Neural cell (in vitro differentiated cells): Measurements from ENCODE around the gene ANKRD42. TPM values are rescaled to one million over a fixed set of nuclear protein-coding genes. Genes with fewer than 3 reads are reported as not detected.

ENCODE experiments used
- H2AFZ ChIP-seq: fragments of 200-600, 300-800 bp; sonication (generic), shearing (Covaris generic); 2 replicates; pipeline ENCODE4 v1.6.0; 2014; ENCODE audit warnings: low read depth, mild to moderate bottlenecking, antibody characterized with exemption, low read length, moderate library complexity
- H3F3A ChIP-seq: fragments of 200-600 bp; shearing (Covaris generic); 2 replicates; pipeline ENCODE4 v1.6.1; 2016; ENCODE audit warnings: mild to moderate bottlenecking, moderate library complexity, mixed read lengths, antibody characterized with exemption, low read length; ENCODE audit not compliant: insufficient read depth, poor library complexity, severe bottlenecking
- H3K27ac ChIP-seq: fragments of 200-600, 300-800 bp; sonication (generic), shearing (Covaris generic); 2 replicates; pipeline ENCODE4 v1.5.1; 2014; ENCODE audit warnings: mild to moderate bottlenecking, low read length, moderate library complexity
- H3K27me3 ChIP-seq: fragments of 300-800, 200-600 bp; sonication (generic), shearing (Covaris generic); 2 replicates; pipeline ENCODE4 v1.6.0; 2014; ENCODE audit warnings: mild to moderate bottlenecking, low read depth, low read length, moderate library complexity; ENCODE audit not compliant: insufficient read depth
- H3K36me3 ChIP-seq: fragments of 300-800, 200-600 bp; sonication (generic), shearing (Covaris generic); 2 replicates; pipeline ENCODE4 v1.5.1; 2014; ENCODE audit warnings: mild to moderate bottlenecking, antibody characterized with exemption, low read length, moderate library complexity; ENCODE audit not compliant: insufficient read depth
- H3K4me2 ChIP-seq: fragments of 300-800, 200-600 bp; sonication (generic), shearing (Covaris generic); 2 replicates; pipeline ENCODE4 v1.6.0; 2014; ENCODE audit warnings: mild to moderate bottlenecking, low read length
- H3K4me3 ChIP-seq: fragments of 300-800, 200-600 bp; sonication (generic), shearing (Covaris generic); 2 replicates; pipeline ENCODE4 v1.5.1; 2014; ENCODE audit warnings: mild to moderate bottlenecking, low read length, moderate library complexity
- H3K79me2 ChIP-seq: fragments of 200-600 bp; shearing (Covaris generic); replicated peaks from 2 replicates; pipeline ENCODE4 v1.6.0; 2014; ENCODE audit warnings: mild to moderate bottlenecking, low read length, moderate library complexity; ENCODE audit not compliant: insufficient read depth
- H3K9ac ChIP-seq: fragments of 300-800, 200-600 bp; sonication (generic), shearing (Covaris generic); 2 replicates; pipeline ENCODE4 v1.6.1; 2016; ENCODE audit warnings: mild to moderate bottlenecking, low read length, mixed read lengths
- H3K9me2 ChIP-seq: fragments of 200-600 bp; shearing (Covaris generic); 2 replicates; pipeline ENCODE4 v1.6.1; 2016; ENCODE audit warnings: mild to moderate bottlenecking, low read length, mixed read lengths; ENCODE audit not compliant: insufficient read depth
- H3K9me3 ChIP-seq: fragments of 200-600, 300-800 bp; sonication (generic), shearing (Covaris generic); 2 replicates; pipeline ENCODE4 v1.6.1; 2016; ENCODE audit warnings: mild to moderate bottlenecking, mixed run types, low read length, moderate library complexity, mixed read lengths
- H4K20me1 ChIP-seq: fragments of 200-600 bp; shearing (Covaris generic); 2 replicates; pipeline ENCODE4 v1.6.1; 2016; ENCODE audit warnings: mild to moderate bottlenecking, mixed run types; ENCODE audit not compliant: insufficient read depth
- CTCF ChIP-seq: fragments of 450-650 bp; IDR thresholded peaks from 2 replicates; pipeline ENCODE4 v1.5.1; 2014; ENCODE audit warnings: antibody characterized with exemption, mild to moderate bottlenecking, moderate library complexity; ENCODE audit not compliant: poor library complexity, severe bottlenecking
- EP300 ChIP-seq: fragments of 450-650 bp; conservative IDR thresholded peaks from 2 replicates; pipeline ENCODE4 v1.6.1; 2014; ENCODE audit warnings: antibody characterized with exemption, mild to moderate bottlenecking, moderate library complexity; ENCODE audit not compliant: poor library complexity, severe bottlenecking
- EZH2 ChIP-seq: fragments of 200-600, 300-800 bp; shearing (Covaris generic), sonication (generic); IDR thresholded peaks from 2 replicates; pipeline ENCODE4 v1.6.1; 2014; ENCODE audit warnings: antibody characterized with exemption, low read length, borderline replicate concordance, mild to moderate bottlenecking; ENCODE audit not compliant: insufficient read depth, poor library complexity, severe bottlenecking
- MXI1 ChIP-seq: fragments of 450-650 bp; conservative IDR thresholded peaks from 2 replicates; pipeline ENCODE4 v1.6.1; 2014; ENCODE audit warnings: antibody characterized with exemption, mild to moderate bottlenecking; ENCODE audit not compliant: poor library complexity, severe bottlenecking
- POLR2AphosphoS5 ChIP-seq: IDR thresholded peaks from 2 replicates; pipeline ENCODE4 v1.6.1; 2012
- RAD21 ChIP-seq: fragments of 450-650 bp; conservative IDR thresholded peaks from 2 replicates; pipeline ENCODE4 v1.6.1; 2014; ENCODE audit warnings: antibody characterized with exemption, mild to moderate bottlenecking, moderate library complexity
- REST ChIP-seq: IDR thresholded peaks from 2 replicates; pipeline ENCODE4 v1.6.1; 2012; ENCODE audit warnings: borderline replicate concordance
- SMC3 ChIP-seq: fragments of 450-650 bp; conservative IDR thresholded peaks from 2 replicates; pipeline ENCODE4 v1.6.1; 2014; ENCODE audit warnings: antibody characterized with exemption, mild to moderate bottlenecking, moderate library complexity; ENCODE audit not compliant: poor library complexity
- TAF1 ChIP-seq: IDR thresholded peaks from 2 replicates; pipeline ENCODE4 v1.6.1; 2012; ENCODE audit warnings: low read depth
- polyA plus RNA-seq: library from polyadenylated mRNA; depleted of rRNA; stranded (reverse); fragments of >200 nt; gene quantifications from 2 replicates; pipeline ENCODE4 v1.2.3, GENCODE V29; 2014

Gene ANKRD42
- polyA plus RNA-seq, 1 donor from 2014 or later, result 16.1 TPM

GRCh38 chr11:83282084-83282716, 88.7 kb downstream of the ANKRD42 start:
- H3K36me3 ChIP-seq, result peaks cover 5% of the 10 kb centered on the region
- peak overlapping the region; percentile 61 for H3K4me2 ChIP-seq
- H3K79me2 ChIP-seq, result peaks cover 64% of the 10 kb centered on the region
- H3K4me3 ChIP-seq, result peak overlapping the region; percentile 88
- no peaks in the 10 kb centered on the region for H3K27me3 ChIP-seq
- TF ChIP-seq REST (no peak), TAF1 (no peak), RAD21 (no peak), EZH2 (no peak), SMC3 (no peak)
- no peaks in the 10 kb centered on the region for H3K9me2 ChIP-seq
- H3K9me3 ChIP-seq, result no peaks in the 10 kb centered on the region
- no peaks in the 10 kb centered on the region for H3F3A ChIP-seq
- H2AFZ ChIP-seq, result no peak overlapping the region
- peak overlapping the region; percentile 24 for H3K9ac ChIP-seq
- no peaks in the 10 kb centered on the region for H4K20me1 ChIP-seq
- peak overlapping the region; percentile 47 for H3K27ac ChIP-seq

GRCh38 chr11:83284501-83285150, 91.1 kb downstream of the ANKRD42 start:
- peak overlapping the region; percentile 99 for H3K27ac ChIP-seq
- peak overlapping the region; percentile 96 for H3K9ac ChIP-seq
- no peaks in the 10 kb centered on the region for H3F3A ChIP-seq
- TF ChIP-seq MXI1 (no peak), TAF1 (no peak), CTCF (no peak), EP300 (no peak), SMC3 (no peak), POLR2AphosphoS5 (no peak), REST (no peak), RAD21 (no peak), EZH2 (no peak)
- H3K4me2 ChIP-seq, result peak overlapping the region; percentile 86
- no peak overlapping the region for H2AFZ ChIP-seq
- H3K9me3 ChIP-seq, result no peaks in the 10 kb centered on the region
- no peaks in the 10 kb centered on the region for H3K9me2 ChIP-seq
- peak overlapping the region; percentile 88 for H3K4me3 ChIP-seq
- H3K27me3 ChIP-seq, result no peaks in the 10 kb centered on the region
- H3K79me2 ChIP-seq, result peaks cover 59% of the 10 kb centered on the region
- no peaks in the 10 kb centered on the region for H4K20me1 ChIP-seq
- no peaks in the 10 kb centered on the region for H3K36me3 ChIP-seq
